HG03103 (cell line): ENCODE measurements around the gene PIEZO2.
"Not testable (repeated sequence)": the region's sequence is repeated elsewhere in the genome, so short reads cannot be mapped to it uniquely, and the experiment has no call there.

Experiments
- ATAC-seq: cut with Tn5 transposase; IDR thresholded peaks from one replicate; pipeline ENCODE4 v1.9.1; 2021; ENCODE audit warnings: low read depth; ENCODE audit not compliant: unreplicated experiment

The PIEZO2 gene

DNA sequence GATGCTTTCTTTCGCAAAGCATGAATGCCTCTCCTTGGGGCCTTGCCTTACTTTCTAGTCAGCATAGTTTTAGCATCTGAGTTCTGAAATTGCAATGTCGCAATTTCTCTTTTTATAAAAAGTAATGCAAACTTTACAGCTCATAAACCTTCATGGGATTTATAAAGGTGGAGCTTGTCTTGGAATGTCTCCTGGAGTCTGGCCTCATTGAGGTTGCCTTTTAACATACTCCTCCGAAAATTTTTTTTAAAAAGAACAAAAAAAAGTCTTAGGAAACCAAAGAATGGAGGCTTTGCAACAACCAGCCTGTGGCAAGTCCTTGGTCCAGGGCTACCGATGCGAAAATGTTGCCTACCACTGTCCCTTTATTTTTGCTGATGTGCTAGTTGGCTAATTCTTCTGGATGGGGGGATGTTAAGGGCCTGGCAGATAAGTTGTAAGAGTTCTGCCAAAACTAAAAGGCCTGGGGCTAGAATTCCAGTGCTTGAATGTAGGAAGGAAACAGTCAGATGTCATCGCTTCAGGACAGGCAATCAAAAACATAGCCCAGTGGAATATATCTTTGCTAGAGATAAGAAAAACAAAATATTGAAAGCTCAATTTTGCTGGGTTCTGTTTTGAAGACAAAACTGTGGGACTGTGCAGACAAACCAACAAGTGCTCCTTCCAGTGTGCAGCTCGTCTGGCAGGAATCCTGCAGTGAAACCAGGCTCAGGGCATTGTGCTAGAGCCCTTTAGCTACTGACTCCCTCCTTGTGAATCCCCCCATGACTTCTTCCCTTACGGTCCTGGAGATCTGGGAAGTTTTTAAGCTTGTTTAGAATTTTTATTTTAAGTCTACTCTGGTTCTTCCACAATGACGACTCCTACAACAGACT lies 213.0 kb downstream of the PIEZO2 start:
- ATAC-seq, result no peak

DNA sequence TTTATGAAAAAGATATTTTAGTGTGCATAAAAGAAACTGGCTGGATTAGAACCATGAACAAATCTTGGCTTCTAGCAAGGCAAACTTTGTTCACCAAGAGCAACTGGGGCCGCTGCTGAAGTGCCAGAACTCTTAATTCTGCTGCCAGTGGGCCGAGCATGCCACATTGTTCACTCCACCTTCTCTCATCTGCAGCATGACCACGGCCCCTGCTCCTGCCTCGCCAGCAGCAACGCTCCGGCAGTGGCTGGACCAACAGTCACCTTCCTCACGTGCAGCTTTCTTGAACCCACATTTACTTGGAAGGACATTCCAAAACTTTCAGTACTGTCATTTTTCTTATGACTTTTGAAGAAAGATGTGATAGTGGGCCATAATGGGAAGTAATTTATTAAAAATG lies 213.8 kb downstream of the PIEZO2 start:
- ATAC-seq, result no peak

DNA sequence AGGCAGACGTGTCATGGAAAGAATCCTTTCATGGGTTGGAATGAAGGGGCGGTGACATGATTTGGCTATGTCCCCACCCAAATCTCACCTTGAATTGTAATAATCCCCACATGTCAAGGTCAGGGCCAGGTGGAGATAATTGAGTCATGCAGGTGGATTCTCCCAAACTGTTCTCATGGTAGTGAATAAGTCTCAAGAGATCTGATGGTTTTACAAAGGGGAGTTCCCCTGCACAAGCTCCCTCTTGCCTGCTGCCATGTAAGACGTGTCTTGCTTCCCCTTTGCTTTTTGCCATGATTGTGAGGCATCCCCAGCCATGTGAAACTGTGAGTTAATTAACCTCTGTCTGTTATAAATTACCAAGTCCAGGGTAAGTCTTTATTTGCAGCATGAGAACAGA lies 215.7 kb downstream of the PIEZO2 start:
- not testable (repeated sequence) for ATAC-seq

DNA sequence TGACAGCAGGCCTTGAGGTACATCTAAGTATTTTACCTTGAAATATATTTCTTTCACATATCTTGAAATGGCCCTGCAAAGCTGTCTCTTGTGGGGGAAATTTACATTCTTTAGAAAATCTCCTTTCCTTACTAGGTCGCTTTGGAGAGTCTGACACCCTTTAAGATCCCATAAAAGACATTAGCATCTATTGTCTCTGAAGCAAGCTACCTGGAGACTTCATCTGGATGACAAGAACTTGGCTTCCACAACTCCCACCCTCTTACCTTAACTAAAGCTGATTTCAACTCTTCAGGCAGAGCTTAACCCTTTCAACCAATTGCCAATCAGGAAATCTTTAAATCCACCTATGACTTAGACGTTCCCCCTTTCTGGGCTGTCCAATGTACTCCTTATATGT lies 219.3 kb downstream of the PIEZO2 start:
- no peak for ATAC-seq

DNA sequence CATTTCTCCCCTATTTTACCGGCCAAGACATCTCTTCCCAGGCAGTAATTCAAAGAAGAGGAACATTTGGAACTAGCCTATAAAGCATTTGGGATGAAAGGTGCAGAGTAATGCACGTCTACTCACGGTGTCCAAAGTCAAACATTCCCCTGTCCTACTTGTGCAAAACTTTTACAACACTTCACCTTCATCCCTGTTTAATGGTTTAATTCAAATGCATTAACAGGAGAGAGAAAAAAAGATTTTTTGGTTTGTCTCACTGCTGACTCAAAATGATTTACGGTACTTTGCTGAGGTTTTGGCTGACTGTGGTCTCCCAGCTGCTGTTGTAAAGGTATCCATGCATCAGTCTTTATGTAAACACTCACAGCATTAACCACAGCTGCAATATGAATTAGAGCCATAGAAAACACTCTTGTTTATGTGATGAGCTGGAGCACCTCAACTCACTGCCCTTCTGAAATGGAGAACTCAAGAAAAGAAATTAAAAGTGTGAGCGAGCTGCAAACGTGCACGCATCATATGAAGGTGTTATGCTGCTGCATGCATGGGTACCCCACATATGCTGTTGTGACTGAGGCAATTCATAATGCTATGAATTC lies 220.5 kb downstream of the PIEZO2 start:
- ATAC-seq, result peak; percentile 64

DNA sequence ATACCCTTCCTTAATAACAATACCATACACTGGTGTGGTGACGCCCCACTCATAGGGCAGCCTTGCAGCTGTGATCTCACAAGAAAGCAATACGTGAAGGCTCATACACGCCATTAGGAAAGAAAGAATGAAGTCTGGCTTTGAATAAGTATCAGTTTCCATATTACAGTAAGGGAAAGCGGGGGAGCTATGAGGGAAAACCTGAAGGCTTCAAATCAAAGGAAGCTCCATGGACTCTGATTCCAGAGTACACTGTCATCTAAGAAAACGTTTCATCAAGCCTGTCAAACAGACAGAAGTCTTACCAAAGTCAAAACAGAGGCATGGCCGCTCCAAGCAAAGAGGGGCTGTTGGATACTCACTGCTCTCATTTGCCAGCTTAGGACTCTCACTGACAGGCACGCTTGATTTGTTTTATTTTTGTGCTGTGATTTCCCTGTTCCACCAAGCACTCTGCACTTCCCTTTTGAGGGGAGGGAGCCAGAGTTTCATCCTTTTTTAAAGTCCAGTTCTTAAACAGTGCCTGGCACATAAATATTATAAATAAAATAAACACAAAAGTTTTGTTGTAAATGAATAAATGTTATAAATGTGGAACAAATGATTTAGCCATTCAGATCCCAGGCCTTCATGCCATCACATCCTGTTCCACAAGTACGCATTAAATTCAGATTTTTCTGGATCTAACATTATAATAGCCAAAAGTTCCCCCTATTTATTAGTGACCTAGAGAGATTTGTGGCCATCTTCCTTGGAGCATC lies 221.2 kb downstream of the PIEZO2 start:
- peak; percentile 44 for ATAC-seq

DNA sequence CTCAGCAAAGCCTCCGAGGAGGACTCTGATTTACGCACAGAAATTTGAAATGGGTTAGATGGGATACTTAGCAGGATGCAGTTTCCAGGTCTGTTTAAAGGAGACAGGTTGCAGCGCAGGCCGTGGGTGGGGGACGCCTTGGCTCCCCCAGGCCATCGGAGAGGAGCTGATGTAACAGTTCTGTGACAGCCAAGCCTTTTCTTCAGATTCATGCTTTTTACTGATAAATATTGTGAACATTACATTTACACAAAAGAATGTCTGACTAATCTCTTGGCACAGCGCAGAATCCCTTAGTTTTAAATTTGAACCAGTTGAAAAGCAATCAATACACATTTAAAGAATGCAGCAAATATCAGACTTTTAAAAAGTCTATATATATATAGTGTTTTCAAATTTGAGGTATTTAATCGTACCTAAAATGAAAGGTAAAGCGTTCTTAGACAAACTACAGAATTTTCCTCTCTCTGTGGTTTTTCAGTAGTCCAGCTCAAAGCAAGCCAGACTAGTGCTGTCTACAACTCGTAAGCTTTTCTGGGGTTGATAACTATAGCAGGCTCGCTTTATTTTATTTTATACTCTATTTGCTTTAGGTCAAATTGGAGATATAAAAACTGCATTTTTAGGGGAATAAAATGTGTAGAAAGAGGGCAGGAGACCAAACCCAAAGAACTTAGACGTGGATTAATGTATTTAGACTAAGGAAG lies 221.9 kb downstream of the PIEZO2 start:
- ATAC-seq, result no peak

DNA sequence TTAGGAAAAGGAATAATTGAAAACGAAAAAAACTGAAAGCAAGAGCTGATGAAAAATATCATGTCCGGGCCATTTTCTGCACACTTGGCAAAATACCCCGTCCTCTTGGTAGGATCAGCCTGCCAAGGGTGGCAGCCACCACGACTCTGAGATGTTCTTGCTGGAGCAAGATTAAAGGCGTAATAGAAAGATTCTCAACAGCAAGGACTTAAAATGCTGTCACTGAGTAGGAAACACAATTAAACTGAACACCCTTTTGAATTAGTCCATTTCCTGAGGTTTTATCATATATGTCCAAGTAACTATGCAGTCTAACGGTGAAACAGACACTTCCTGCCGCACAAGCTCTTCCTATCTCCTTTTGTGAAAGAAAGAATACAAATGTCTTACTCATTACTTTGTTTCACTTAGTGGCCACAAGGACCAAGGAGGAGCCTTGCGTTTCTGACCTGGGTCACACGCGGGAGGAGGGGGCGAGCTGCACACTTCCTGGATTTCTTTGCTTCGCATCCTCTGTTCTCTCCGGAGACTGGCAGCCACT lies 222.7 kb downstream of the PIEZO2 start:
- no peak for ATAC-seq

DNA sequence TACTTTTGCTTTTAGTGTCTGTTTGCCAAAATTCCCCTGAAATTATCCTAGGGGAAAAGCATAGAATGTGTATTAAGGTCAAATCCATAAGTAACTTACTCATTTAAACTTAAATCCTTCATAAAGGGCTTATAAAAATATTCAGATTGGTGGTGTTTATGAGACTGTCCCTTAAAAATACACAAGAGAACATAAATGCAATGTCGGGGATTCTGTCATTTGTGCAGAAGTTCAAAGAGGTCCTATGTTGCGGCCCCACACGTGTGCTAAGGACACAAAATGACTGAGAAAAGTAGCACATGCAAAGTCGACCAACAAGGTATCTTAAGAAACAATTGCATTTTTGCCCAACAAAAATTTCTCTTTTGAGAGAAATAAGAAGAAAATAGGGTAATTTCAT lies 225.1 kb downstream of the PIEZO2 start:
- ATAC-seq, result no peak

DNA sequence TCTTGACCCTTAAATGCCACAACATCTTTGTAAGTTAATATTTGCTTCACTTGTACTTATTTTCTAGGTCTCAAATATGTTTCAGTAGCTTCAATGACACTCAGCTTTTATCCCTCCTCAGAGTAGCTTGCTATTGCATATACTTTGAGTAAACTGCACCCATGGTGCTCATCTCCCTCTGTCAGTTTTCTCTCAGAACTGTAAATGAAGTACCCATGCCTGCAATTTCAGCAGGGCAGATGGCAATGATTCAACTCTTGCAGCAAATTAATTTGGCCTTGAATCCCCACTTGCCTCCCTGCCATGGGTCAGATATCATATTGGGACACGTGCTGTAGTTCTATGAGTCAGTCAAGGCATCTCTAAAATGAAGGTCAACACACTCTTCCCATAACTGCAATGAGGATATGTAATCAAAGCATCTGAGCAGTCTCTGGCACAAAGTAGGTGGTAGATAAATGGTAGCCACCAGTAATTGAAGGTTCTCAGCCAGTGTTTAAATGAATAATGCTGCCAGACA lies 225.8 kb downstream of the PIEZO2 start:
- ATAC-seq, result no peak

DNA sequence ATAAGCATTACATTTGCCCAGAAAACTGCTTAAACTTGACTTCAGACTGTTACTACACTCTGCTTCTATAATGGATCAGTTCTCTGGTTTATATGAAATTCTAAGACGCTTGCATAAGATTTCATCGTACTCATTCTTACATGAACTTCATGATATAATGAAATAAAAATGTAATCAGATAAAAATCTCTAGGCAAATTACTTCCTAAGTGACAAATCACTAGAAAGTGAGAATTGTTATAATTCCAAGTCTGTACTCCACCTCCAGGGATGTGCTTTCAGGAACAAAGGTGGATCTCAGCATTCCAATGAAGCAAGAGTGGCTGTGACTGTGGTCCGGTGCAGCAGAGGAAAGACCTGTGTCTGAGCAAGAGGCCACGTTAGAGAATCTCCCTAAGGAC lies 226.2 kb downstream of the PIEZO2 start:
- no peak for ATAC-seq

DNA sequence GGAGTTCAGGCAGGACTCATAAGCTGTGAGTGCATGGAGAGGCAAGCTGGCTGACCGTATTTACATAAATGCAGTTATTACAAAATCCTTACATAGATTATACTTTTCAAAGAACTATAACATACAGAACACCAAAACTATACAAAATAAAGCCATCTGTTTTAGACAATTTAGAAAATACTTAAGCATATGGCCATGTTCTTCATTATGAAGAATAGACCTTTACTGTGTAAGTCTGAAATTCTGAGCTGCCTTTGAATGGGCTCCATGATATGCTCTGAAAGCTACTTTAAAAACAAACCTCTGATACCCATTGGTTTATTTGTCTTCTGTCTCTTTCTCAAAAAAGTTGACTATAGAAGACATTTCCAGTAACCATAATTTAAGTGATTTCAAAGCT lies 226.7 kb downstream of the PIEZO2 start:
- ATAC-seq, result not testable (repeated sequence)

DNA sequence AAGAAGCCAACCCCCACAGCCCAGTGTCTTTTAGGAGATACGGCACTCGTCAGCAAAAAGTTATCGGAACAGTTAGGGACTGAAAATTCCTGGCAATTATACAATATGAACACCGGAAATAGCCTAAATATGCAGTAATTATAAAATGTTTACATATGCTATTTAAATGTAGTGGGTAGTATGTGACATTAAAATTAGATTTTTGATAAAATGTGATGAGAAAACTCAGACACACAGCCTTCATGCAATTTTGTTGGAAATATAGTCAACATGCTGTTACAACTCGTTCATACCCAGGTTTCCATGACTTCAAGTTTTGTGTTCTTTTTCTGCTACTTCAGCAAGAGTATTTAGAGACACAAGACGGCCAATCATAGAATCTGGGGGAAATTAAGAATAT lies 229.1 kb downstream of the PIEZO2 start:
- not testable (repeated sequence) for ATAC-seq

DNA sequence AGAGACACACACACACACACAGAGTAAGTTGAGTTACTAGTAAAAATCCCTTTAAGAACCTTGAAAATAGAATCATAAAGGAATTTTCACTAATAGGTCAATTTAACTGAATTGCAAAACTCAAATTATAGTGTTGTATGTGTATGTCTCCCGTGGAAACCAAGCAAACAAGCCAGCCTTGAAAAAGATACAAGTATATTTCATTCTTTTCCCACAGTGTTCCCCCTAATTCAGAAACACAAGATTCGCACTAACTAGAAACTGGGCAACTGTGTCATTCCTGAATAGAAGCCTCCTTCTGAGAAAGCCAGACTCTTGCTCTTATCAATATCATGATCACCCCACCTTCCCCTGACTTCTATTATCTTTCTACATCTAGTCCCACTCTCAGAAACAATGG lies 229.5 kb downstream of the PIEZO2 start:
- ATAC-seq, result no peak

DNA sequence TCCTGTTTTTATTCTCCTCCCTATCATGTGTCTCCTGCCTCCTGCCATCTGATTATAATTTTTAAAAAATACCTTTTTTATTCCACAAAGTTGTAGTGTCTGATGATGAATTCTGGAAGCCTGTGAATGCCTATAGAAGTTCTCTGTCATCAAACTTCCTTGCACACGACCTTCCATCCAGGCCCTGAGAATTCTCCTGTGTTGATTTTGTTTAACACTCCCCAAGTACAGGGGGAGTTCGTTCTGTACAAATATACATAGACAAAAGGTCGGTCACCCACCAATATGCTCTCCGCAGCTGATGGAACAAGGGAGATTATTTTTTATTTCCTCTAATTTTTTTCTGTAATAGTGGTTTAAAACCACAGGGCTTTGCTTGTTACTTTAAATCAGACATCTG lies 232.5 kb downstream of the PIEZO2 start:
- ATAC-seq, result no peak

DNA sequence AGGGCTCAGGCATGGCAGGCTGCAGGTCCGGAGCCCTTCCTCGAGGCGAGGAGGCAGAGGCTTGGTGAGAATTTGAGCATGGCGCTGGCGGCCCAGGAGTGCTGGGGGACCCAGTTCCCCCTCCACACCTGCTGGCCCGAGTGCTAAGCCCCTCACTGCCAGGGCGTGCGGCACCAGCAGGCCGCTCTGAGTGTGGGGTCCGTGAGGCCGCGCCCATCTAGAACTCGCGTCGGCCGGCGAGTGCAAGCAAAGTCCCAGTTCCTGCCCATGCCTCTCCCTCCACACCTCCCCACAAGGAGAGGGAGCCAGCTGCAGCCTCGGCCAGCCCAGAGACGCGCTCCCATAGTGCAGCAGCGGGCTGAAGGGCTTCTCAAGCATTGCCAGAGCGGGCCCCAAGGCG lies 233.0 kb downstream of the PIEZO2 start:
- ATAC-seq, result no peak

DNA sequence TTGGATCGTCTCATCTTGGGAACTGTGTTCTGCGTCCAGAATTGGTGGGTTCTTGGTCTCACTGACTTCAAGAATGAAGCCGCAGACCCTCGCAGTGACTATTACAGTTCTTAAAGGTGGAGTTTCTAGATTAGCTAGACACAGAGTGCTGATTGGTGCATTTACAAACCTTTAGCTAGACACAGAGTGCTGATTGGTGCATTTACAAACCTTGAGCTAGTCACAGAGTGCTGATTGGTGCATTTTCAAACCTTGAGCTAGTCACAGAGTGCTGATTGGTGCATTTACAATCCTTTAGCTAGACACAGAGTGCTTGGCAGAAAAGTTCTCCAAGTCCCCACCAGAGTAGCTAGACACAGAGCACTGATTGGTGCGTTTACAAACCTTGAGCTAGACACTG lies 233.6 kb downstream of the PIEZO2 start:
- ATAC-seq, result not testable (repeated sequence)

DNA sequence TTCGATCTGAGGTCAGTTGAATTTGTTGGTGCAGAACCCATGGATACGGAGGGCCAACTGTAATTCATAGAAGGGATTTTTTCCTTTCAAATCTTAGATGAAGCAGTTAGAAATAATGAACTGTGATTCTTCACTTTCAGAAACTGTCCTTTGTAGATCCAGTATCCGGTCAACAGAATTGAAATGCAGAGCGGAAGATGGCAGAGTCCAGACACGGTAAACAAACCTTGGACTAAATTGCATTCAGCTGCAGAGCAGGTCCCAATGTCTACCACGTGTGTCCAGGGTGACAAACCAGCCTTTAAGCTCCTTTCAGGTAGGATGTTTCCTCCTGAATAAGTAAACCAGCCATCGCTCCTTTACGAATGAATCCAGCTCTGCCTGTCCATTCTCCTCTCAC lies 234.8 kb downstream of the PIEZO2 start:
- not testable (repeated sequence) for ATAC-seq

DNA sequence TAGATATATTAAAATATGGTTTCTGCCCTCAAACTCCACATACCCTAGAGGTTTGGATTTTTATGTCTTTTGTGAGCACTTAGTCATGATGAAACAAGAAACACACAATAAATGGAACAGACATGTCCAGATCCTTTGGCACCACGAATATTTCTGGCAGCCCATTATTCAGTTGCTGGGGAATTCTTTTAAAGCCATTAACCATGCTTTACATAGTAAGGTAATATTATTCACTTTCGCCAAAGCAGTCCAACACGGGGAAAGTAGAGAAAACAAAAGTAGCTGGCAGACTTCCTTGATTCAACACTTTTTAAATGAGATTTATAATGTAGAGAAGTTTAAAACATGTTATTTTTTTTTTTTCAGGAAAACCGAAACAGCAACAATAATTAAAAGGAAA lies 235.4 kb downstream of the PIEZO2 start:
- no peak for ATAC-seq

DNA sequence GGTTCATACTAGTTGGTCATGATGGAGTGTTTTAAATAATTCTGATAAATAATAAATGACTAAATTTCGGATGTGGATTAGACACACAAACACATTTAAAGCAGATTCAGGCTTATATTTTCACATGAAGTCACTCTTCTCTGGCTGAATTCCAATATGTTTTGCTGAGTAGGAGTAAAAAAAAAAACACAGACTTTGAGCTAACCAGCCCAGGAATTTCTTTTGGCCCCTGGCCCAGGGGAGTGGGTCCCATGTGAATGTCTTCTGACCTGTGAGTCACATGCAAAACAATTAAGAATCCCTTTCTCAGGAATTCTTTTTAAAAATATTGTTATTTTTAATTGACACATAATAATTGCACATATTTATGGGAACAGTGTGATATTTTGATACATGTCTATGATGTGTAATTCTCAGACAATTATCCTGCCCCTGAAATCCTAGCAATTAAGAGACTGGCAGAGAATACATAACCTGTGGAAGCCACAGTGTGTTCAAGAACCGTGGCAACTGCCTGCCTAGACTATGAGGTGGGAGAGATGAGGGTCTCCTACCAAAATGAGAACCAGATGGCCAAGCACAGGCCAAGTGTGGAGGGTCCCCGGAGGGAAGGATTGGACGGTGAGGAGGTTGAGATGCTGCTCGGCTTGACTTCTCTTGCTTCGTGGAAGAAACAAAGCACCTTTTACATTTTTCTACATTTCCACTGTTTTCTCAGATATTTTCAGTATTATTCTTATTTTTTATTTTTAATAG lies 236.4 kb downstream of the PIEZO2 start:
- ATAC-seq, result no peak
